ENCODE measurements around the gene RRP8. TPM values are rescaled to one million over a fixed set of nuclear protein-coding genes. Genes with fewer than 3 reads are reported as not detected.

Gene RRP8
- polyA plus RNA-seq, 5 donors = 20.2 to 24.9 (median 22.1) TPM

GRCh38 chr11:6618117-6619003, 14.9 kb upstream of the RRP8 start:
- DNase-seq = peak; percentile 32 to 57

- DNase-seq = no peak
Observed at GRCh38 chr11:6617315-6617781, 13.9 kb upstream of the RRP8 start.

- DNase-seq = no peak
Observed at GRCh38 chr11:6616596-6617250, 13.3 kb upstream of the RRP8 start.

GRCh38 chr11:6615882-6616585, 12.6 kb upstream of the RRP8 start:
- DNase-seq = no peak

GRCh38 chr11:6615046-6615445, 11.6 kb upstream of the RRP8 start:
- DNase-seq = no peak

GRCh38 chr11:6614446-6614845, 11.0 kb upstream of the RRP8 start:
- no peak for DNase-seq

- no peak for DNase-seq
Observed at GRCh38 chr11:6613496-6613895, 10.1 kb upstream of the RRP8 start.

- DNase-seq = peak; percentile 94
Observed at GRCh38 chr11:6612213-6613041, 9.0 kb upstream of the RRP8 start, which contains the start of gene TAF10. TSS of gene TAF10 (minus strand) at chr11:6612216. CDS start at chr11:6612189, 27 bp downstream.

- DNase-seq = no peak
Observed at GRCh38 chr11:6611963-6612212, 8.5 kb upstream of the RRP8 start.

- peak in 1 of 2 donors; percentile 16 for DNase-seq
Observed at GRCh38 chr11:6611092-6611962, 7.9 kb upstream of the RRP8 start.

GRCh38 chr11:6610591-6610990, 7.2 kb upstream of the RRP8 start:
- DNase-seq = no peak

GRCh38 chr11:6609502-6610015, 6.1 kb upstream of the RRP8 start:
- no peak for DNase-seq

GRCh38 chr11:6608726-6609501, 5.5 kb upstream of the RRP8 start:
- no peak for DNase-seq

- DNase-seq = no peak
Observed at GRCh38 chr11:6608011-6608410, 4.6 kb upstream of the RRP8 start.

- no peak for DNase-seq
Observed at GRCh38 chr11:6607190-6607795, 3.9 kb upstream of the RRP8 start.

GRCh38 chr11:6606471-6607189, 3.2 kb upstream of the RRP8 start:
- peak; percentile 91 to 94 for DNase-seq

GRCh38 chr11:6604790-6605189, 1.4 kb upstream of the RRP8 start:
- DNase-seq = no peak

- peak in 1 of 2 donors; percentile 60 for DNase-seq
Observed at GRCh38 chr11:6604081-6604626, 738 bp upstream of the RRP8 start.

All from right lung (tissue), 5 donors.